Liver (tissue), 9 donors: ENCODE measurements around the gene CACNA1I. TPM values are rescaled to one million over a fixed set of nuclear protein-coding genes. Genes with fewer than 3 reads are reported as not detected.

ENCODE experiments used
- DNase-seq: peaks from one replicate; pipeline ENCODE4 v3.0.0-alpha.2; 2017; ENCODE audit warnings: low spot score
- H3K27ac ChIP-seq, 2 donors: one replicate each; pipeline ENCODE4 v1.7.0; 2013; ENCODE audit warnings: inconsistent platforms in 2 of 2, low read length in 2 of 2, control low read depth in 1 of 2, low read depth in 1 of 2, mild to moderate bottlenecking in 1 of 2
- H3K27me3 ChIP-seq, 4 donors: one replicate each; pipeline versions ENCODE4 v1.6.1 to v1.7.0; 2013; ENCODE audit warnings: low read length in 3 of 4, inconsistent platforms in 1 of 4, mild to moderate bottlenecking in 1 of 4, moderate library complexity in 1 of 4; ENCODE audit not compliant: control insufficient read depth in 4 of 4, insufficient read depth in 4 of 4
- H3K36me3 ChIP-seq, 4 donors: one replicate each; pipeline versions ENCODE4 v1.6.1 to v1.7.0; 2013; ENCODE audit warnings: low read length in 3 of 4, mild to moderate bottlenecking in 3 of 4, low read depth in 1 of 4, moderate library complexity in 1 of 4; ENCODE audit not compliant: control insufficient read depth in 4 of 4, insufficient read depth in 3 of 4
- H3K4me1 ChIP-seq, 4 donors: one replicate each; pipeline versions ENCODE4 v1.6.1 to v1.7.0; 2013; ENCODE audit warnings: low read length in 3 of 4, mild to moderate bottlenecking in 3 of 4, moderate library complexity in 1 of 4; ENCODE audit not compliant: control insufficient read depth in 4 of 4, insufficient read depth in 4 of 4
- H3K4me3 ChIP-seq, 3 donors: one replicate each; pipeline versions ENCODE4 v1.6.1 to v1.7.0; 2013; ENCODE audit warnings: low read length in 3 of 3, control low read depth in 1 of 3, low read depth in 1 of 3, mild to moderate bottlenecking in 1 of 3
- H3K9ac ChIP-seq, 2 donors: one replicate each; pipeline ENCODE4 v1.7.0; 2013; ENCODE audit warnings: low read length in 2 of 2, mild to moderate bottlenecking in 2 of 2, moderate library complexity in 2 of 2, control low read depth in 1 of 2, low read depth in 1 of 2
- H3K9me3 ChIP-seq, 4 donors: one replicate each; pipeline versions ENCODE4 v1.6.1 to v1.7.0; 2013; ENCODE audit warnings: low read length in 3 of 4; ENCODE audit not compliant: control insufficient read depth in 4 of 4
- CTCF ChIP-seq: fragments of 150-350 bp; IDR thresholded peaks from 2 replicates; pipeline ENCODE4 v1.5.1; 2017; ENCODE audit warnings: improper control_type of control experiment, low read depth, low read length; ENCODE audit not compliant: missing input control
- EGR1 ChIP-seq, 2 donors: IDR thresholded peaks; 2 replicates each; pipeline ENCODE4 v1.6.1; 2016 to 2018; ENCODE audit warnings: antibody characterized with exemption in 2 of 2, low read depth in 2 of 2
- HNF4A ChIP-seq, 2 donors: conservative IDR thresholded peaks; 2 replicates each; pipeline ENCODE4 v1.6.1; 2016; ENCODE audit warnings: antibody characterized with exemption in 2 of 2, mild to moderate bottlenecking in 2 of 2
- NR2F2 ChIP-seq: IDR thresholded peaks from 2 replicates; pipeline ENCODE4 v1.6.1; 2016; ENCODE audit warnings: antibody characterized with exemption
- RAD21 ChIP-seq, 2 donors: IDR thresholded peaks; 2 replicates each; pipeline ENCODE4 v1.6.1; 2016; ENCODE audit warnings: antibody characterized with exemption in 2 of 2, mild to moderate bottlenecking in 2 of 2
- SP1 ChIP-seq: IDR thresholded peaks from 2 replicates; pipeline ENCODE4 v1.6.1; 2018; ENCODE audit warnings: antibody characterized with exemption, mild to moderate bottlenecking
- TAF1 ChIP-seq: conservative IDR thresholded peaks from 2 replicates; pipeline ENCODE4 v1.6.1; 2016; ENCODE audit warnings: antibody characterized with exemption, mild to moderate bottlenecking
- WGBS: extraction: QIAGEN DNeasy Blood & Tissue Kit; methylation state at CpG from one replicate; pipeline ENCODE4 v1.1.7; 2013; 5-methylcytosine and 5-hydroxymethylcytosine counted together
- polyA plus RNA-seq, 2 donors: library from polyadenylated mRNA; stranded (reverse) in 1 of 2; unstranded in 1 of 2; fragments of 200-250 nt in 1 of 2; fragments of >200 nt in 1 of 2; fragmentation: Nextera tagmentation in 1 of 2; extraction: Ambion mirVana in 1 of 2; gene quantifications; one replicate each; pipeline versions ENCODE4 v1.2.1 to v1.2.3, GENCODE V29; 2013 to 2015
- total RNA-seq, 2 donors: library from RNA; depleted of rRNA; stranded (reverse); fragments of >200 nt; gene quantifications; one replicate each; pipeline ENCODE4 v1.2.3, GENCODE V29; 2014
- TF ChIP-seq, protein P1 (sequence below): IDR thresholded peaks from 2 replicates; pipeline ENCODE4 v1.6.1; 2016; ENCODE audit warnings: antibody characterized with exemption
- TF ChIP-seq, protein P2 (sequence below): IDR thresholded peaks from 2 replicates; pipeline ENCODE4 v1.6.1; 2016; ENCODE audit warnings: antibody characterized with exemption
- TF ChIP-seq, protein P3 (sequence below): IDR thresholded peaks from 2 replicates; pipeline ENCODE4 v1.6.1; 2016; ENCODE audit warnings: antibody characterized with exemption, mild to moderate bottlenecking
- donor health status: healthy.
- donor health status: healthy.
- donor health status: healthy.
- donor health status: healthy.
- donor health status: healthy.

The CACNA1I gene
- total and polyA plus RNA-seq, 4 donors, result under 0.01 to 0.14 (median 0.01) TPM; not detected in 1

GRCh38 chr22:39569066-39569465, 1.5 kb upstream of the CACNA1I start:
- no peak for TF ChIP-seq TAF1
- no peak for TF ChIP-seq RAD21 (IDR thresholded peaks at IDR 0.05)
- TF ChIP-seq, protein P1, sequence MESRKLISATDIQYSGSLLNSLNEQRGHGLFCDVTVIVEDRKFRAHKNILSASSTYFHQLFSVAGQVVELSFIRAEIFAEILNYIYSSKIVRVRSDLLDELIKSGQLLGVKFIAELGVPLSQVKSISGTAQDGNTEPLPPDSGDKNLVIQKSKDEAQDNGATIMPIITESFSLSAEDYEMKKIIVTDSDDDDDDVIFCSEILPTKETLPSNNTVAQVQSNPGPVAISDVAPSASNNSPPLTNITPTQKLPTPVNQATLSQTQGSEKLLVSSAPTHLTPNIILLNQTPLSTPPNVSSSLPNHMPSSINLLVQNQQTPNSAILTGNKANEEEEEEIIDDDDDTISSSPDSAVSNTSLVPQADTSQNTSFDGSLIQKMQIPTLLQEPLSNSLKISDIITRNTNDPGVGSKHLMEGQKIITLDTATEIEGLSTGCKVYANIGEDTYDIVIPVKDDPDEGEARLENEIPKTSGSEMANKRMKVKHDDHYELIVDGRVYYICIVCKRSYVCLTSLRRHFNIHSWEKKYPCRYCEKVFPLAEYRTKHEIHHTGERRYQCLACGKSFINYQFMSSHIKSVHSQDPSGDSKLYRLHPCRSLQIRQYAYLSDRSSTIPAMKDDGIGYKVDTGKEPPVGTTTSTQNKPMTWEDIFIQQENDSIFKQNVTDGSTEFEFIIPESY, result no peak
- no peak for TF ChIP-seq SP1
- no peak for TF ChIP-seq NR2F2
- TF ChIP-seq, protein P2, sequence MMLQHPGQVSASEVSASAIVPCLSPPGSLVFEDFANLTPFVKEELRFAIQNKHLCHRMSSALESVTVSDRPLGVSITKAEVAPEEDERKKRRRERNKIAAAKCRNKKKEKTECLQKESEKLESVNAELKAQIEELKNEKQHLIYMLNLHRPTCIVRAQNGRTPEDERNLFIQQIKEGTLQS, result no peak
- Histone ChIP-seq H3K27ac (no peak overlapping the region), H3K4me3 (no peak overlapping the region), H3K4me1 (no peaks in the 10 kb centered on the region), H3K27me3 (no peaks in the 10 kb centered on the region), H3K9ac (no peak overlapping the region), H3K36me3 (no peaks in the 10 kb centered on the region), H3K9me3 (no peaks in the 10 kb centered on the region)
- DNase-seq, result no peak
- 97% methylated on average over 7 of the region's 7 CpGs for WGBS

GRCh38 chr22:39570226-39570625, 327 bp upstream of the CACNA1I start:
- H3K4me3 ChIP-seq, result no peak overlapping the region
- WGBS, result 72% methylated on average over 3 of the region's 3 CpGs
- H3K4me1 ChIP-seq, result no peaks in the 10 kb centered on the region
- TF ChIP-seq CTCF (no peak), EGR1 (IDR thresholded peaks at IDR 0.05; ENCODE audit: low read depth in 2 of 2) (no peak), HNF4A (conservative IDR thresholded peaks at IDR 0.05) (no peak)
- TF ChIP-seq, protein P3, sequence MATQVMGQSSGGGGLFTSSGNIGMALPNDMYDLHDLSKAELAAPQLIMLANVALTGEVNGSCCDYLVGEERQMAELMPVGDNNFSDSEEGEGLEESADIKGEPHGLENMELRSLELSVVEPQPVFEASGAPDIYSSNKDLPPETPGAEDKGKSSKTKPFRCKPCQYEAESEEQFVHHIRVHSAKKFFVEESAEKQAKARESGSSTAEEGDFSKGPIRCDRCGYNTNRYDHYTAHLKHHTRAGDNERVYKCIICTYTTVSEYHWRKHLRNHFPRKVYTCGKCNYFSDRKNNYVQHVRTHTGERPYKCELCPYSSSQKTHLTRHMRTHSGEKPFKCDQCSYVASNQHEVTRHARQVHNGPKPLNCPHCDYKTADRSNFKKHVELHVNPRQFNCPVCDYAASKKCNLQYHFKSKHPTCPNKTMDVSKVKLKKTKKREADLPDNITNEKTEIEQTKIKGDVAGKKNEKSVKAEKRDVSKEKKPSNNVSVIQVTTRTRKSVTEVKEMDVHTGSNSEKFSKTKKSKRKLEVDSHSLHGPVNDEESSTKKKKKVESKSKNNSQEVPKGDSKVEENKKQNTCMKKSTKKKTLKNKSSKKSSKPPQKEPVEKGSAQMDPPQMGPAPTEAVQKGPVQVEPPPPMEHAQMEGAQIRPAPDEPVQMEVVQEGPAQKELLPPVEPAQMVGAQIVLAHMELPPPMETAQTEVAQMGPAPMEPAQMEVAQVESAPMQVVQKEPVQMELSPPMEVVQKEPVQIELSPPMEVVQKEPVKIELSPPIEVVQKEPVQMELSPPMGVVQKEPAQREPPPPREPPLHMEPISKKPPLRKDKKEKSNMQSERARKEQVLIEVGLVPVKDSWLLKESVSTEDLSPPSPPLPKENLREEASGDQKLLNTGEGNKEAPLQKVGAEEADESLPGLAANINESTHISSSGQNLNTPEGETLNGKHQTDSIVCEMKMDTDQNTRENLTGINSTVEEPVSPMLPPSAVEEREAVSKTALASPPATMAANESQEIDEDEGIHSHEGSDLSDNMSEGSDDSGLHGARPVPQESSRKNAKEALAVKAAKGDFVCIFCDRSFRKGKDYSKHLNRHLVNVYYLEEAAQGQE, result no peak
- TF ChIP-seq, protein P2, result no peak
- no peaks in the 10 kb centered on the region for H3K36me3 ChIP-seq
- H3K27ac ChIP-seq, result no peak overlapping the region
- no peak overlapping the region for H3K9ac ChIP-seq
- no peaks in the 10 kb centered on the region for H3K27me3 ChIP-seq
- no peaks in the 10 kb centered on the region for H3K9me3 ChIP-seq
- DNase-seq, result no peak
